ENCODE results near the gene RASAL1. TPM values are rescaled to one million over a fixed set of nuclear protein-coding genes. Genes with fewer than 3 reads are reported as not detected.

RASAL1 gene
- total RNA-seq, 2 donors from 2014 or later = 1.6 to 9.9 TPM

- Histone ChIP-seq H3K36me3 (no peaks in the 10 kb centered on the region), H3K4me3 (no peak overlapping the region), H3K9me3 (no peaks in the 10 kb centered on the region), H3K27ac (no peak overlapping the region), H3K27me3 (replicated peaks; ENCODE audit: insufficient read depth) (no peaks in the 10 kb centered on the region), H3K4me1 (replicated peaks) (no peaks in the 10 kb centered on the region)
- TF ChIP-seq POLR2AphosphoS5 (IDR thresholded peaks at IDR 0.05) = no peak
- no peak for TF ChIP-seq CTCF (IDR thresholded peaks at IDR 0.05)
- no peak for TF ChIP-seq POLR2A (IDR thresholded peaks at IDR 0.05)
- DNase-seq (ENCODE audit: low spot score) = no peak
- intact Hi-C loops (cut with DNase I) = no loop called here
- WGBS = 71% methylated on average over 2 of the region's 2 CpGs
Observed at GRCh38 chr12:113113397-113113796, 22.2 kb downstream of the RASAL1 start.

- Histone ChIP-seq H3K27me3 (replicated peaks; ENCODE audit: insufficient read depth) (no peaks in the 10 kb centered on the region), H3K36me3 (no peaks in the 10 kb centered on the region), H3K4me1 (replicated peaks) (no peaks in the 10 kb centered on the region), H3K9me3 (no peaks in the 10 kb centered on the region), H3K27ac (no peak overlapping the region), H3K4me3 (no peak overlapping the region)
- DNase-seq (ENCODE audit: low spot score) = no peak
- intact Hi-C loops (cut with DNase I) = no loop called here
- TF ChIP-seq POLR2A (IDR thresholded peaks at IDR 0.05) (no peak), CTCF (IDR thresholded peaks at IDR 0.05) (no peak), POLR2AphosphoS5 (IDR thresholded peaks at IDR 0.05) (no peak)
- 68% methylated on average over 36 of the region's 39 CpGs for whole genome bisulfite sequencing
Observed at GRCh38 chr12:113112043-113112899, 23.3 kb downstream of the RASAL1 start.

- intact Hi-C loops (cut with DNase I) = no loop called here
- no peak overlapping the region for H3K4me3 ChIP-seq
- DNase-seq (ENCODE audit: low spot score) = no peak
- TF ChIP-seq POLR2AphosphoS5 (IDR thresholded peaks at IDR 0.05) (no peak), POLR2A (IDR thresholded peaks at IDR 0.05) (no peak), CTCF (IDR thresholded peaks at IDR 0.05) (no peak)
- no peaks in the 10 kb centered on the region for H3K36me3 ChIP-seq
- no peaks in the 10 kb centered on the region for H3K4me1 ChIP-seq (replicated peaks)
- no peak overlapping the region for H3K27ac ChIP-seq
- H3K9me3 ChIP-seq = no peaks in the 10 kb centered on the region
- no peaks in the 10 kb centered on the region for H3K27me3 ChIP-seq (replicated peaks; ENCODE audit: insufficient read depth)
- WGBS = 82% methylated on average over 3 of the region's 3 CpGs
Observed at GRCh38 chr12:113111247-113111646, 24.3 kb downstream of the RASAL1 start.

- Histone ChIP-seq H3K36me3 (no peaks in the 10 kb centered on the region), H3K9me3 (no peaks in the 10 kb centered on the region), H3K4me1 (replicated peaks) (no peaks in the 10 kb centered on the region), H3K4me3 (no peak overlapping the region), H3K27ac (no peak overlapping the region), H3K27me3 (replicated peaks; ENCODE audit: insufficient read depth) (no peaks in the 10 kb centered on the region)
- TF ChIP-seq POLR2AphosphoS5 (IDR thresholded peaks at IDR 0.05) = no peak
- TF ChIP-seq CTCF (IDR thresholded peaks at IDR 0.05) = no peak
- TF ChIP-seq POLR2A (IDR thresholded peaks at IDR 0.05) = no peak
- DNase-seq (ENCODE audit: low spot score) = no peak
- WGBS = 66% methylated on average over 7 of the region's 7 CpGs
- intact Hi-C loops (cut with DNase I) = no loop called here
Observed at GRCh38 chr12:113109872-113110599, 25.5 kb downstream of the RASAL1 start.
